HG02852 (cell line): ENCODE measurements around the gene ELAVL1.
"Not testable (repeated sequence)": the region's sequence is repeated elsewhere in the genome, so short reads cannot be mapped to it uniquely, and the experiment has no call there.

Source experiments
- ATAC-seq: cut with Tn5 transposase; IDR thresholded peaks from one replicate; pipeline ENCODE4 v1.9.1; 2021; ENCODE audit warnings: mild to moderate bottlenecking, moderate library complexity; ENCODE audit not compliant: unreplicated experiment

The ELAVL1 gene

DNA sequence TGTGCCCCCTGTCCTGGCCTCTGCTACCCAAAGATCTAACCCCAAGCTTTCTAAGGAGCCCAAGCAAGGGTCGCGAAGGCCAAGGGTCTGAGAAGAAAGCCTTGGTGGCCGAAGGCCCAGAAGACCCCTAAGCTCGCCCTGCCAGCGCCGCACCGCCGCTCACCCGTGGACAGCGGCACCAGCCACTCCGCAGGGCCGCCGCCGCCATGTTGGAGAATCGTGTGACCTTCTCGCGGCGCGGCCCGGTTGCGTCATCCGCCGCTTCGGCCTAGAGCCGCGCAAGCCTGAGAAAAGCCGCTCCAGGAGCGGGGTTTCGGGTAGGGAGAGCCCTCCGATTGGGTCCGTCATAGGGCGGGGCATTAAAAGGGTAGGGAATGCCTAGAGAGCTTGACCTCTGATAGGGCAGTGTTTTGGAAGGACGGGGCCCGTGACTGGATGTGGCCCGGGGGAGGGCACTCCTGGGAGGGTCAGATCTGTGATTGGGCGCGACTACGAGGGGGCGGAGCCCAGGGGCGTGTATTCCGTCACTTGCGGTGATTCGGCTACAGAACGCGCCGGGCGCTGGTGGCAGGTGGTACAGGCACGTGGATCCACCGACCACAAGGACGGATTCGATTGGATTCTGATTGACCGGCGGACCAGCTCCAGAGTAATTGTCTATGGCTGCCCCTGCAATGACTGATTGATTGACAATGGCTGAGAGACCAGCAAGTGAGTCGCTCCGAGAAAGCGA, 61.8 kb downstream of the ELAVL1 start, which contains the start of gene TIMM44:
Gene TIMM44 (minus strand): TSS at position 223 of the 733 bp plus-strand sequence. CDS start 15 bp downstream, at position 208.
- peak; percentile 94 for ATAC-seq

DNA sequence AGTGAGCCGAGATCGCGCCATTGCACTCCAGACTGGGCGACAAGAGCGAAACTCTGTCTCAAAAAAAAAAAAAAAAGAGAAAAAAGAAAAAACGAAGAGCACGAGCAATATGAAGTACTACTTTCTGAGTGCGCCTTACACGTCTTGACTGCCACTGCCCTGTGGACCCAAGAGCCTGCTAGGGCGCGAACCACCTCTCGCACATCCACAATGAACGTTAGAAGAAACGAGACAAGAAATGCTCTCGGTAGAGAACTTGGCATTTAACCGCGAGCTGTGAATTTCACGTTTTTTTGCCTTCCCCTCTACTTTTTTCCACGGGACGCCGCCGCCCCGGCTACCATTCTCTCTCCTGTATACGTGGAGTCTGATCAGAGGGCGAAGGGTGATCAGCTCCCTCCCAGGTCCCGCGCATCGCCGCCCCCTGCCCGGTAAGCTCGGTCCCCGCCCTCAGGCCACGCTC, 62.4 kb downstream of the ELAVL1 start:
- ATAC-seq, result peak; percentile 9

DNA sequence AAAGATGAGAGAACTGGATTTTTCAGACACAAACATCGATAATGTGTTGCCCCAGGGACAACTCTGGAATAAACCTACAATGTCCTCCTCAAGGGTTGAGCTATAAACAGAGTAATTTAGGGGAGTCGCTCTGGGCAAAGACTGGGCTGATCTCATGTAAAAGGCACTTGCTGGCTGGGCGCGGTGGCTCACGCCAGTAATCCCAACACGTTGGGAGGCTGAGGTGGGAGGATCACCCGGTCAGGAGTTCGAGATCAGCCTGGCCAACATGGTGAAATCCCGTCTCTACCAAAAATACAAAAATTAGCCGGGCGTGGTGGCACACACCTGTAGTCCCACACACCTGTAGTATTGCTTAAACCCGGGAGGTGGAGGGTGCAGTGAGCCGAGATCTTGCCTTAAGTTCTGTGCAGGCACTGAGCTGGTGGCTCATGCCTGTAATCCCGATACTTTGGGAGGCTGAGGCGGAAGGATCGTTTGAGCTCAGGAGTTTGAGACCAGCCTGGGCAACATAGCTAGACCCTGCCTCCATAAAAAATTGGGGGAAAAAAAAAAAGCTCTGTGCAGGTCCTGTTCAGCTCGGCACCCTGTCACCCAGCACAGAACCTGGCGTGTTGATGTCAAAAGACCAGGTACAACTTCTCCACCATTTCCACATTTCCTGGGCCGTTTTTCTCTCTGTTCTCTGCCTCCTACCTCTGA, 63.4 kb downstream of the ELAVL1 start:
- ATAC-seq, result no peak

- ATAC-seq, result no peak
Measured at GRCh38 chr19:7940841-7941240, 64.6 kb downstream of the ELAVL1 start.

- no peak for ATAC-seq
Measured at GRCh38 chr19:7934766-7935165, 70.7 kb downstream of the ELAVL1 start.

DNA sequence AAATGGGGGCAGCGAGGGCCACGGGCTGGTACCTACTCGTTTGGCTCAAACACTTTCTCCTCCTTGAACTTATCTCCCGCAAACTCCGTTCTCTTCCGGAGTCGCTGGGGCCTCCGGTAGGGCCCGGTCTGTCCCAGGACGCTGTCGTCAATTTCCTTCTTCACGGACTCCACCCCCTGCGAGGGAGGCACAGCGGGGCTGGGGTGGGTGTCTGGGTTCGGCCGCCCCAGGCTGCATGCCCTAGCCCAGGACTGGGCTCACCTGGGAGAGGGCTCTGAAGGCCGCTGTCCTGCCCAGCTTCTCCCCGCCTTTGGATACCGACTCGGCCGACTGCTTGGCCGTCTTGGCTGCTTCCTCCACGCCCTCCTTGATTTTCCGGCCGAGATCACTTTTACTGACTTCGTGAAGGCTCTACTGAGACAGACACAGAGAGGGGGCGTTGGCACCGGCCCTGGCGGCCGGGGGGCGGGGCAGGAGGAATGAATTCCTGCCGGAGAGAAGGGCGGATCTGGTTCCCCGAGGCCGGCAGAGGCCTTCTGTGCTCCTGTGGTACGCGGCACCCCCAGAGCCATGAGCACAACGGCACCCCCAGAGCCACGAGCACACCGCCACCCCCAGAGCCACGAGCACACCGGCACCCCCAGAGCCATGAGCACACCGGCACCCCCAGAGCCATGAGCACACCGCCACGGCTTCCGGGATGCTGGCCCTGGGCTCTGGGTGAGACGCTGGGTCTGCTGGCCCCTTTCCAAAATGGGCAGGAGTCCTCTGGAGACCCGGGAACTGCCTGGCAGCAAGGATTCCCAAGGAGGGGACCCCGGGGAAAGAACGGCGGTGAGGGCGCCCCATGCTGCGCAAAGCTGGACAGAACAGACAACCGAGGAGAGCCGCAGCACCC, 71.4 kb downstream of the ELAVL1 start:
- ATAC-seq, result no peak

GRCh38 chr19:7933411-7933810, 72.0 kb downstream of the ELAVL1 start:
- ATAC-seq, result no peak

GRCh38 chr19:7932930-7933300, 72.5 kb downstream of the ELAVL1 start:
- ATAC-seq, result no peak

DNA sequence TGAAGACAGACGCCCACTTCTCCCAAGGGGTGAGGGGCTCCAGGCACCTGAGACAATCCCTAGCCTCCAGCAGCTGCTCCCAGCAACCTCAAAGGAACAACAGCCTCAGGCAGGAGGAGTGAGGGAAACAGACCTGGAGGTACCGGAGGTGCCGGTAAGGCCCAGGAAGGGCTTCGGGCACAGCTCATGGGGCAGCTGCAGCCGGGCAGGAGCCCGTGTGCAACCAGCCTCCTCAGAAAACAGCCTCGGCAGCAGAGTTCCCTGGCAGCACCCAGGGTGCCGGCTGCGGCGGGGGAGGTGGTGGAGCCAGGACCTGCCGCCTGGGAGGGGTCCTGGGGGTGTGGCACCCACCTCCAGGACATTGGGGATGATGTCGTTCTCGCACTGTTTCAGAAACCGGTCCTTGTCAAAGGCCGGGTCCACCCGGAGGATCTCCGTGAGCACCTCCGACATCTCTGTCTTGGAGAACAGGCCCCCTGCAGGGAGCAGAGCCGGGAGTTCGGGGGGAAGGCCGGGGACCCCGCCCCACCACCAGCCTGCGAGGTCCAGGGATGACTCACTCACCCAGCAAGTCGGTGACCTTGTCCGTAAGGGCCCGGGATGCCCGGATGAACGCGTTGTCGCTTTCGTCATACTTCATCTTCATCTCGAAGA, 73.0 kb downstream of the ELAVL1 start:
- ATAC-seq, result no peak

DNA sequence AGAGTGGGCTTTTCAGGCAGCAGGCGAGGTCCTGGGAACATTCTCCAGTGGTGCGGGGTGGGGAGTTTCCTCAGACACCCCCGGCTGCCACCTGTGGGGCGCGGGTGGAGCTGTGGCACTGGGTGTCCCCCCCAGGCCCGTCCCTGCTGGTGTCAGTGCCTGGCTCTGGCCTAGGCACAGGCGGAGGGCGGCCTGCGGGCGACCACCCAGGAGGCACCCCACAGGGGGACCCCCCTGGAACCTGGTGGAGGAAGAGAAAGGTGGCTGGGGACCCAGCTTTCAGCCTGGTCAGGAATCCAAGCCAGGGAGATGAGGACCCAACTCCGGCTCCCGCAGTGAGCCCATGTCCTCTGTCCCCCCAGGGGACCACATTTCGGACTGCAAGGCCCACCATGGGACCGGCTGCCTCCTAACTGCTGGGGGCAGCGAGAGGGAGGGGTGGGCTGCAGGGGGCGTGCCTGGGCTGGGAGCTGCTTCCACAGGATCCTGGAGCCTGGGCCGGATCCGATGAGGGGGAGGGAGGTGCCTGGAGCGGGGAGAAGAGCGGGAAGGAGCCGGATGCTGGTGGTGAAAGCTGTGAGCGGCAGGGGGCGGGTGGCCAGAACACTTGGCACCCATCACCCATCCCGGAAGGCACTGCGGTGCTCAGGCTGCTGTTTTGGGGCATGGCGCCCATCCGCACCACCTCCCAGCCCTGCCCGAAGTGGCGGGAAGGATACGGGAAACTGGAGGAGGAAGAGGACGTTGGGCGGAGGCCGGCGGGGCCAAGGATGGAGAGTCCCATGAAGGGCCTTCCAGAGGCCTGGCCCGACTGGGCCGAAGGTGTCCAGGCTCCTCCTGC, 74.0 kb downstream of the ELAVL1 start:
- no peak for ATAC-seq

GRCh38 chr19:7930765-7931164, 74.7 kb downstream of the ELAVL1 start:
- ATAC-seq, result no peak

- not testable (repeated sequence) for ATAC-seq
Measured at GRCh38 chr19:7930030-7930429, 75.4 kb downstream of the ELAVL1 start.

DNA sequence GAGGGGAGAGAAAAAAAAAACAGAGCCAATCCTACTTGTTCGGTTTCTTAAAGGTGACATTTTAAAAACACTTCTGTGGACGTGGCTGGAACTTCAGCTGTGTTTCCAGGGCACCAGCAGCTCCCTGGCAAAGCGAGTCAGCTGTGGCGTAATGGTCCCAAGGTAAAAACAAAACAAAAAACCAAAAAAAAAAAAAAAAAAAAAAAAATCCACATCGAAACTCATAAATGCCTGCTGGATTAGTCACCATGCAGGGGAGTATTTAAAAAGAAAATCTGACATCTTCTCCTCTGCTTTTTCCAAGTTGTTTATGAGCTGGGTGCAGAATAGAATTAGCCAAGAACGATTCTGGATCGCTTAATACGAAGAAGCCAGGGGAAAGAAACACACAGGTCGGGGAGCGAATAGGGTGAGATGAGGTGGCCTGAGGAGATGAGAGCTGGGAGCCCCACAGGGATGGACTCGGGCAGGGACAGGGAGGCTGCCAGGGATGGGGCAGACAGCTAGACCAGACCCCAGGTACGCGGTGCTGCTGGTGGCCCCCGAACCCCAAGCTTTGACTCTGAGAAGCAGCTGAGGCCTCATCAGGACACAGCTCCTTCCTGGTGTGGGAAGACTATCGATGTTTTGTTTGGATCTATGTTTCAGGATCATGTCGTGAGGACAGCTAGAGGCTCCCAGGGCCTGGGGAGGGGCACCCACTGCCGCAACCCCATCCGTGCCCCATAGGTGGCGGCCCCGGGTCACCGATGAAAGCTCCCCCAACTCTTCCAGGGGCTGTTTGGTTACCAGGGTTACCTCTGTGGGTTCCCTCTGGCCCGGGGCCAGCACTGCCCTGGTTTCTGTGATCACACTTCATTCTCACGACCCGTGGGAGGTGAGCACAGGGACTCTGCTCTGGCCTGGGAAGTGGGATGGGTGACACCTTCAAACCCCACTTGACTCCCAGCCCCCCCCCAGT, 76.4 kb downstream of the ELAVL1 start:
- no peak for ATAC-seq

- ATAC-seq, result no peak
Measured at GRCh38 chr19:7928334-7928706, 77.1 kb downstream of the ELAVL1 start.

- ATAC-seq, result no peak
Measured at GRCh38 chr19:7927605-7928333, 77.7 kb downstream of the ELAVL1 start.

DNA sequence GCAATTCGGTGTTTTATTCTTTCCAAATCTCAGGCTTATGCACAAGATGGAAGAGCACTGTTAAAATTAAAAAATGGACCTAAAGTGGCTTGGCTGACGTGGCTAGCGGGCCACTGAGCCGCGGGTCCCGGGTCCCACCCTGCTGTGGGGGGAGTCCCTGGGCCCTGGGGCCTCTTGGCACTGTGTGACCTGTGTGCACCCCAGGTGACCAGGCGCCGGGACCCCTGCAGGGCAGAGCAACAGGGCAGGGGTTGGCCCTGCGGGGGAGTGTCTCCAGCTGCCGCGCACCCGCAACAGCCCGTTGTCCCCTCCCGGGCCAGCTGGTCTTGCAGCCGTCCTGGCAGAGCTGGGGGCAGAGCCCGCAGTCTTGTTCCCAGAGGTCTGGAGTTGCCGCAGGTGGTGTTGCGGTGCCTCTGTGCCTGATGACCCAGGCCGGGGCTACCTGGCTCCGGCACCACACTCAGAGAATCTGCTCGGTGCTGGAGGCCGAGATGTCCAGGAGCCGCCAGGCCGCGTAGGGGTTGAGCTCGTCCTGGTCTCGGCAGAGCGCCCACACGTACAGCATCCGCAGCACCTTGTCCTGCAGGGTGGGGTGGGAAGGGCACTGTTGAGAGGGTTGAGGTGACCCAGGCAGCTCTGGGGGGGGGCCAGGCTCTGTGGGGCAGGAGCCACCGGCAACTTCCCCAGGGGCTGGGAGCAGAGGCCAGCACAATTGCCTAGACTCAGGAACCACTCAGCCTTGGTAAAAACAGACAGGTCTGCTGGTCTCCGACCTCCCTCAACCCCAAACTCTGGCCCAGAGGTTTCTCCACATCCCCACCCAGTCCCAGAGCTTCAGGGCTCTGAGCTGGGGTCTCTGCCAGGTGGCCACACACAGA, 78.5 kb downstream of the ELAVL1 start:
- no peak for ATAC-seq
